GM19452 (cell line): ENCODE data around the gene YDJC.
"Not testable (repeated sequence)": the region's sequence is repeated elsewhere in the genome, so short reads cannot be mapped to it uniquely, and the experiment has no call there.

Experiments used
- ATAC-seq: cut with Tn5 transposase; IDR thresholded peaks from one replicate; pipeline ENCODE4 v1.9.1; 2021; ENCODE audit not compliant: unreplicated experiment

The YDJC gene

DNA sequence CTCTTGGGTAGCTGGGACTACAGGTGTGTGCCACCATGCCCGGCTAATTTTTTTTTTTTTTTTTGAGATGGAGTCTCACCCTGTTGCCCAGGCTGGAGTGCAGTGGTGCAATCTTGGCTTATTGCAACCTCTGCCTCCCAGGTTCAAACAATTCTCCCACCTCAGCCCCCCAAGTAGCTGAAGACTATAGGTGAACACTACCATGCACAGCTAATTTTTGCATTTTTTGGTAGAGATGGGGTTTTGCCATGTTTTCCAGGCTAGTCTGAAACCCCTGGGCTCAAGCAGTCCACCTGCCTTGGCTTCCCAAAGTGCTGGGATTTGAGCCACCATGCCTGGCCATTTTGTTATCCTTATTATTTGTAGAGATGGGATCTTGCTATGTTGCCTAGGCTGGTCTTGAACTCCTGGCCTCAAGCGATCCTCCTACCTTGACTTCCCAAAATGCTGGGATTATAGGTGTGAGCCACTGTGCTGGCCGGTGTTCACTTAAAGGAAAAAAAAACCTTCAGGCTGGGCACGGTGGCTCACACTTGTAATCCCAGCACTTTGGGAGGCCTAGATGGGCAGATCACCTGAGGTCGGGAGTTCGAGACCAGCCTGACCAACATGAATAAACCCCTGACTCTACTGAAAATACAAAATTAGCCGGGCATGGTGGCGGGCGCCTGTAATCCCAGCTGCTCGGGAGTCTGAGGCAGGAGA lies 48.7 kb downstream of the YDJC start:
- not testable (repeated sequence) for ATAC-seq

GRCh38 chr22:21580623-21581007 lies 49.2 kb downstream of the YDJC start:
- not testable (repeated sequence) for ATAC-seq

- no peak for ATAC-seq
Observed at GRCh38 chr22:21579474-21579851, 50.4 kb downstream of the YDJC start.
